ENCODE data around the gene CHML.

CHML gene

GRCh38 chr1:241631674-241632073 lies 8.5 kb downstream of the CHML start:
- DNase-seq (ENCODE audit: extremely low read depth, low read depth): no peak
- TF ChIP-seq CTCF (IDR thresholded peaks at IDR 0.05; ENCODE audit: low read depth, low read length): no peak

GRCh38 chr1:241630899-241631298 lies 9.3 kb downstream of the CHML start:
- no peak for DNase-seq (ENCODE audit: extremely low read depth, low read depth)
- no peak for TF ChIP-seq CTCF (IDR thresholded peaks at IDR 0.05; ENCODE audit: low read depth, low read length)

GRCh38 chr1:241630476-241630875 lies 9.7 kb downstream of the CHML start:
- no peak for TF ChIP-seq CTCF (IDR thresholded peaks at IDR 0.05; ENCODE audit: low read depth, low read length)
- no peak for DNase-seq (ENCODE audit: extremely low read depth, low read depth)

- no peak for TF ChIP-seq CTCF (IDR thresholded peaks at IDR 0.05; ENCODE audit: low read depth, low read length)
- DNase-seq (ENCODE audit: extremely low read depth, low read depth): no peak
Observed at GRCh38 chr1:241630005-241630404, 10.2 kb downstream of the CHML start.

- peak; percentile 65 for TF ChIP-seq CTCF (IDR thresholded peaks at IDR 0.05; ENCODE audit: low read depth, low read length)
- no peak for DNase-seq (ENCODE audit: extremely low read depth, low read depth)
Observed at GRCh38 chr1:241627453-241628259, 12.5 kb downstream of the CHML start.

- no peak for TF ChIP-seq CTCF (IDR thresholded peaks at IDR 0.05; ENCODE audit: low read depth, low read length)
- DNase-seq (ENCODE audit: extremely low read depth, low read depth): no peak
Observed at GRCh38 chr1:241624935-241625334, 15.2 kb downstream of the CHML start.

GRCh38 chr1:241622669-241623068 lies 17.5 kb downstream of the CHML start:
- no peak for DNase-seq (ENCODE audit: extremely low read depth, low read depth)
- no peak for TF ChIP-seq CTCF (IDR thresholded peaks at IDR 0.05; ENCODE audit: low read depth, low read length)

Measured in AG09319 (cell line).